ENCODE results near the gene SMAD6. TPM values are rescaled to one million over a fixed set of nuclear protein-coding genes. Genes with fewer than 3 reads are reported as not detected.

Gene SMAD6
- total and polyA plus RNA-seq, 2 of the 4 experiments (the other 2 are of a cell fraction): 4.8 to 8.5 TPM

GRCh38 chr15:66723826-66724731 is 22.0 kb downstream of the SMAD6 start (continued):
- TF ChIP-seq ELK1 (IDR thresholded peaks at IDR 0.05; ENCODE audit: borderline replicate concordance, low read depth, low read length): no peak

GRCh38 chr15:66724732-66725463 is 22.9 kb downstream of the SMAD6 start:
- H4K20me1 ChIP-seq (ENCODE audit: insufficient read depth, low read length): peaks cover 57% of the 10 kb centered on the region

More at GRCh38 chr15:66724732-66725463, 22.9 kb downstream of the SMAD6 start:
- Histone ChIP-seq H2AK5ac (ENCODE audit: low read depth, low read length) (no peak overlapping the region), H2BK5ac (ENCODE audit: low read depth, low read length, poor library complexity, severe bottlenecking) (no peak overlapping the region), H3K9ac (ENCODE audit: low read depth, low read length) (no peak overlapping the region), H3K4me2 (ENCODE audit: low read depth, low read length) (no peak overlapping the region), H4K8ac (ENCODE audit: low read depth in 2 of 2, low read length in 2 of 2) (no peak overlapping the region), H2AK9ac (replicated peaks; ENCODE audit: low read depth, low read length, poor library complexity) (no peak overlapping the region), H4K91ac (ENCODE audit: insufficient read depth, low read depth, low read length) (no peak overlapping the region), H3K79me1 (ENCODE audit: low read depth in 1 of 2, low read length in 2 of 2) (peaks cover 21 to 85% of the 10 kb centered on the region in 2 experiments), H3K18ac (ENCODE audit: low read depth, low read length) (no peak overlapping the region), H3K4ac (ENCODE audit: low read depth, low read length) (no peak overlapping the region), H3K9me1 (ENCODE audit: insufficient read depth, low read length) (peaks cover 29% of the 10 kb centered on the region), H3K56ac (ENCODE audit: extremely low read depth, insufficient read depth, low read length) (no peak overlapping the region), H2BK20ac (ENCODE audit: low read depth, low read length) (no peak overlapping the region), H3K36me3 (ENCODE audit: control insufficient read depth, insufficient read depth, low read length) (peaks cover 28% of the 10 kb centered on the region), H4K5ac (ENCODE audit: low read depth, low read length) (no peak overlapping the region), H3K9me3 (ENCODE audit: control insufficient read depth, insufficient read depth, low read length) (no peaks in the 10 kb centered on the region), H2BK120ac (ENCODE audit: low read depth, low read length) (no peak overlapping the region), H3K27ac (ENCODE audit: insufficient read depth, low read length) (no peak overlapping the region), H3K4me3 (ENCODE audit: insufficient read depth, low read depth, low read length) (no peak overlapping the region), H3K4me1 (ENCODE audit: control insufficient read depth, insufficient read depth, low read length) (peaks cover 23% of the 10 kb centered on the region), H3K27me3 (ENCODE audit: control insufficient read depth, insufficient read depth, low read length) (no peaks in the 10 kb centered on the region), H2AFZ (replicated peaks; ENCODE audit: low read length, poor library complexity) (no peak overlapping the region), H3K14ac (replicated peaks; ENCODE audit: low read depth, low read length) (no peak overlapping the region), H3K23ac (ENCODE audit: low read depth, low read length) (no peak overlapping the region), H2BK15ac (ENCODE audit: low read depth, low read length) (no peak overlapping the region)
- dilution Hi-C loops (cut with HindIII; ENCODE audit: low sequenced_read_pairs, unreplicated experiment) (no loop called here), intact Hi-C loops (cut with micrococcal nuclease) (no loop called here), in situ Hi-C loops (cut with MboI; ENCODE audit: low sequenced_read_pairs) (loop anchor here (25.0 kb wide), 1 partner anchor 112 kb away; no protein-coding TSS in a partner anchor)
- ATAC-seq (ENCODE audit: low read depth) (no peak), DNase-seq (no peak)
- ChIA-PET CTCF (no interaction called here), POLR2A (ENCODE audit: unreplicated experiment) (interaction anchor here (0.5 kb wide), 1 partner anchor 158 kb away, joined by 3 read pairs; no protein-coding TSS in a partner anchor)
- no peak for TF ChIP-seq BHLHE40 (IDR thresholded peaks at IDR 0.05; ENCODE audit: low read depth, low read length)
- BruUV-seq (replicated peaks): no TSS peak
- 100% methylated on average over 1 of the region's 14 CpGs; no CpG with 5 or more reads in 1 of the 2 experiments for WGBS, 2 experiments (ENCODE audit: extremely low coverage in 2 of 2, insufficient read length in 1 of 2)

Measured in IMR-90 (cell line).